HPDE6-E6E7 (cell line): ENCODE results near the gene SELENOW.
"Not testable (repeated sequence)": the region's sequence is repeated elsewhere in the genome, so short reads cannot be mapped to it uniquely, and the experiment has no call there.

Source experiments
- DNase-seq: peaks from one replicate; pipeline ENCODE4 v3.0.0; 2011; ENCODE audit warnings: missing footprints; ENCODE audit errors: extremely low spot score

Gene SELENOW

GRCh38 chr19:47778049-47778953, at the start of gene SELENOW:
SELENOW (plus strand) TSS chr19:47778703; CDS start chr19:47778786, 83 bp downstream.
- peak; percentile 84 for DNase-seq

DNA sequence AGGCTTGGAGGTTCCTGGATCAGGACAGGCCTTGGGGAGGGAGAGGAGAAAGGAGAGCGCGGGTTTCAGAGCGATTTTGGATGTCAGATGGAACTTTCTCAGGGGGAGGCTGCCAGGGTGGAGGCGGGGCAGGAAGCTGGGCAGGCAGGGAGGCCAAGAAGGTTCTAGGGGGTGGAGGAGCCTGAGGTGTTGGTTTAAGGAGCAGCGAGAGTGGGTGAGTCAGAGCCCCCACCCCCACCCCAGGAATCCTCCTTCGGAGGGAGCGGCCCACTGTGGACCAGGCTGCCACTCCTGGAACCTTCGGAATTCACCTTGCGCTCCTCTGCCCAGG, 49.1 kb upstream of the SELENOW start:
- DNase-seq, result peak; percentile 91

GRCh38 chr19:47729799-47730520, 48.5 kb upstream of the SELENOW start:
- peak; percentile 48 for DNase-seq

- no peak for DNase-seq
These were observed 48.0 kb upstream of the SELENOW start for GRCh38 chr19:47730521-47730889.

DNA sequence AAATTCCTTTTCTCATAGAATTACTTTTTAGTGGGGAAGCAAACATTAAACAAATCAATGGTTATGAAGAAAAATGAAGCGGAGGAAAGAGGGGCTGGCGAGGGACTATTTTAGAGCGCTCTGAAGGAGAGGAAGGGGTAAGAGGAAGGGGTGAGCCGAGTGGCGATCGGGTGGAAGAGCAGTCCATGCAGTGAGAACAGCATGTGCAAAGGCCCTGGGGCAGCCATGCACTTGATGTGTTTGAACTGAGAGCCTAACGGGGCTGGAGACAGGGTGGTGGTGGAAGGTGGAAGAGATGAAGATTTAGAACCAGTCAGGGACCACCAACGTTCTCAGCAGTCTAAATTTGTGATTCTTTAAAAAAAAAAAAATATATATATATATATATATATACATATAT, 47.6 kb upstream of the SELENOW start:
- no peak for DNase-seq

- DNase-seq, result no peak
These were observed 43.4 kb upstream of the SELENOW start for GRCh38 chr19:47735131-47735530.

DNA sequence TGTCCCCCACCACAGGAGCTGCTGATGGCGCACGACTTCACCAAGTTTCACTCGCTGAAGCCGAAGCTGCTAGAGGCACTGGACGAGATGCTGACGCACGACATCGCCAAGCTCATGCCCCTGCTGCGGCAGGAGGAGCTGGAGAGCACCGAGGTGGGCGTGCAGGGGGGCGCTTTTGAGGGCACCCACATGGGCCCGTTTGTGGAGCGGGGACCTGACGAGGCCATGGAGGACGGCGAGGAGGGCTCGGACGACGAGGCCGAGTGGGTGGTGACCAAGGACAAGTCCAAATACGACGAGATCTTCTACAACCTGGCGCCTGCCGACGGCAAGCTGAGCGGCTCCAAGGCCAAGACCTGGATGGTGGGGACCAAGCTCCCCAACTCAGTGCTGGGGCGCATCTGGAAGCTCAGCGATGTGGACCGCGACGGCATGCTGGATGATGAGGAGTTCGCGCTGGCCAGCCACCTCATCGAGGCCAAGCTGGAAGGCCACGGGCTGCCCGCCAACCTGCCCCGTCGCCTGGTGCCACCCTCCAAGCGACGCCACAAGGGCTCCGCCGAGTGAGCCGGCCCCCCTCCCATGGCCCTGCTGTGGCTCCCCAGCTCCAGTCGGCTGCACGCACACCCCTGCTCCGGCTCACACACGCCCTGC, 37.5 kb upstream of the SELENOW start:
- no peak for DNase-seq

GRCh38 chr19:47741544-47742140, 36.9 kb upstream of the SELENOW start:
- DNase-seq, result no peak

DNA sequence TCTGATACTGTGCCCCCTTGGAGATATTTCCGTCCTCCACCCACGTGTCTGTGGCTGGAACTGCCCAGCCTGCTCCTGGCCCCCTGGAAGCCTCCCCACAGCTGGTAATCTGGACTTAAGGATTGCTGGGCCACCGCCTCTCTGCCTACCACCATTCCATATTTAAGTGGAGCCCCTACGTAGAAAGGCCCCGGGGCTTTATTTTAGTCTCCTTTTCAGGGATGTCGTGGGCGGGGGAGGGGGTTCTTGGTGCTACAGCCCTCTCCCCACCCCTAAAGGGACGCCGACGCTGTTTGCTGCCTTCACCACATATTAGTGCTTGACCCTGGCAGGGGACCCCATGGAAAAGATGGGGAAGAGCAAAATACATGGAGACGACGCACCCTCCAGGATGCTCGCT, 35.9 kb upstream of the SELENOW start:
- DNase-seq, result no peak

DNA sequence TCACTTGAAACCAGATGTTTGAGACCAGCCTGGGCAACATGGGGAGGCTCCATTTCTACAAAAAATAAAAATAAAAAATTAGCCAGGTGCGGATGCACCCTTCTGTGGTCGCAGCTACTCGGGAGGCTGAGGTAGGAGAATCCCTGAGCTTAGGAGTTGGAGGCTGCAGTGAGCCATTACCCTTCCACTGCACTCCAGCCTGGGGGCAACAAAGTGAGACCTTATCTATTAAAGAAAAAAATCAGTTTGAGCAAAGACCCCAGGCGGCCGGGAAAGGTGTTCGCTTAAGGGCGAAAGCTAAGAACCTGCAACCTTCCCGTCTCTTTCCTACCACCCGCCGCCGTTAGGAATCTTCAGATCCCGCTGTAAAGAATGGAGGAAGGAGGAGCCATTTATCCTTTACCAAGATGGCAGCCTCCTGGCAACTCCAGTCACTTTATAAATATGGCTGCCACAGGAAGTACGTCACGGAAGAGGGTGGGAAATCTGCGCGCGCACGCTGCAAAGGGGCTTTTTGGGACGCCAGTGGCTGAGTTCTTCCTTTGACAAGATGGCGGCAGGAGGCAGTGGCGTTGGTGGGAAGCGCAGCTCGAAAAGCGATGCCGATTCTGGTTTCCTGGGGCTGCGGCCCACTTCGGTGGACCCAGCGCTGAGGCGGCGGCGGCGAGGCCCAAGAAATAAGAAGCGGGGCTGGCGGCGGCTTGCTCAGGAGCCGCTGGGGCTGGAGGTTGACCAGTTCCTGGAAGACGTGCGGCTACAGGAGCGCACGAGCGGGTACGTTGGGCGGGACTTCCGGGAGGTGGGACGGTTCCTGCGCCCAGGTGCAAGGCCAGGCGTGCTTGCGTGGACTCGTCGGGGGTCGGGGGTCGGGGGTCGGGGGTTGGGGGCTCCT, 33.2 kb upstream of the SELENOW start, which contains the start of gene NOP53:
Gene NOP53, plus strand, starts transcription at position 537 of the 892 bp plus-strand sequence. Its CDS starts 14 bp downstream, at position 551.
- DNase-seq, result peak; percentile 89

- DNase-seq, result not testable (repeated sequence)
These were observed 32.4 kb upstream of the SELENOW start for GRCh38 chr19:47746129-47746528.

- DNase-seq, result no peak
These were observed 29.2 kb upstream of the SELENOW start for GRCh38 chr19:47749326-47749725.

DNA sequence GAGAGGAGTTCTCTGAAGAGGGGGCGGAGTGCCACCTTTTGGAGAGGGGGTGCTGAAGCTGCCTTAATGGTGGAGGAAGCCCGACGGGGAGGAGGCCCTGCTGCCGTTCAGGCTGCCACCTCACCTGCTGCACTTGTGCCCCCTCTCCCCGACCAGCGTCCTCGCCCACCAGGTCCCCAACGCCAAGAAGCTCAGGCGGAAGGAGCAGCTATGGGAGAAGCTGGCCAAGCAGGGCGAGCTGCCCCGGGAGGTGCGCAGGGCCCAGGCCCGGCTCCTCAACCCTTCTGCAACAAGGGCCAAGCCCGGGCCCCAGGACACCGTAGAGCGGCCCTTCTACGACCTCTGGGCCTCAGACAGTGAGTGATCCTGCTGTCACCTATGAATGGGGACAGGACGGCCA, 27.8 kb upstream of the SELENOW start:
- no peak for DNase-seq

DNA sequence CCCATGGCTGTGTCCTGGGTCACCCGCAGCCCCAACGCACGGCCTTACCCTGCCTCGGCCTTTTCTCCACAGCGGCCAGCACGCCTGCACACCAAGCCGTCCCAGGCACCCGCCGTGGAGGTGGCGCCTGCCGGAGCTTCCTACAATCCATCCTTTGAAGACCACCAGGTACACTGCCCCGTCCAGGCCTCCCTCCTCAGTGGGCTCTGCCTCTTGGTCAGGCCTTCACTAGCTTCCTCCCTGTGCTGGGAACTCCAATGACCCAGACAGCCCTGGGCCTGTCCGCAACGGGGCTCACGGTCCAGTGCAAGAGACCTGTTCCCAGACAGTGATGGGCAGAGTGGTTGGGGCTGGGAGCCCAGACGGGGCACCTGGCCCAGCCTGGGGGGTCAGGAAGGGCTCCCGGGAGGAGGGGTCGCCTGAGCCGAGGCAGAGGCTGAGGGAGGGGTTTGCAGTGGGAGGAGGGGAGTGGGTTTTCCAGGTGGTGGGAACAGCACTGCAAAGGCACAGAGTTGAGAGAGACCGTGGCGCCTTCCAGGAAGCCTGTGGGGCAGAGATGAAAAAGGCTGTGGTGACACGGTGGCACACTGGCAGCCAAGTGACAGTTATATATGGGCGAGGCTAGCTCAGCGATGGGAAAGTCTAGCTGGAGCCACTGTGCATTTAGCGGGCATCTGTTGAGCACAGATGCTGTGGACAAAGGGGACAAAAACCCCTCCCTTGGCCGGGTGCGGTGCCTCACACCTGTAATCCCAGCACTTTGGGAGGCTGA, 25.9 kb upstream of the SELENOW start:
- DNase-seq, result no peak

- DNase-seq, result no peak
These were observed 24.1 kb upstream of the SELENOW start for GRCh38 chr19:47754206-47755064.

DNA sequence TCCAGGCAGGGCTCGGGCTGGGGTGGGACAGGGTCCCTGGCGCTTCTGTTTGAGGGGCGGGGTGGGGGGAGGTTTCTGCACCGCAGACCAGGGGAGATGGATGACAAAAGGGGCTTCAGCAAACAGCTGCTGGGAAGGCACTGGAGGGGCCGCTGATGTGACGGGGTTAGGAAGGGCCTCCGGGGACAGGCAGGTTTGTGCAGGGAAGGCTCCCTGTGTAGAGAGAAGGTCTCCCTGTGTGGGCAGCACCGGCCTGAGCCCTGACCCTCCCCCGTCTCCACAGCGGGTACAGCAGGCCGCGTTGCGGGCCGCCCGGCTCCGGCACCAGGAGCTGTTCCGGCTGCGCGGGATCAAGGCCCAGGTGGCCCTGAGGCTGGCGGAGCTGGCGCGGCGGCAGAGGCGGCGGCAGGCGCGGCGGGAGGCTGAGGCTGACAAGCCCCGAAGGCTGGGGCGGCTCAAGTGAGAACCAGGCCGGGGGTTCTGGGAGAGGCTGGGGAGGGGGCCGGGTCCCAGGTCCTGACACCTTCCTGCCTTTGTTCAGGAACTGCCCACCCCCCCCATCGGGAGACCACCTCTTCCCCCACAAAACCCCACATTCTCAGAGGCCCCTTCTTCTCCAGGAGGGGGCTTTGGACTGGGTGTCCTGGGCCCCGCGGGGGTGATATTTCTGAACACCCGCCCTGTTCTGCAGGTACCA, 23.3 kb upstream of the SELENOW start:
- no peak for DNase-seq

GRCh38 chr19:47755762-47756626, 22.5 kb upstream of the SELENOW start:
- no peak for DNase-seq

- no peak for DNase-seq
These were observed 21.9 kb upstream of the SELENOW start for GRCh38 chr19:47756627-47756929.
